Activated T-cell treated with anti-CD3 and anti-CD28 coated beads, Interleukin-2, amount 50 U/mL, for 4 hours (primary cell): ENCODE results near the gene WDR4. TPM values are rescaled to one million over a fixed set of nuclear protein-coding genes. Genes with fewer than 3 reads are reported as not detected.
"Not testable (repeated sequence)": the region's sequence is repeated elsewhere in the genome, so short reads cannot be mapped to it uniquely, and the experiment has no call there.

Experiments used
- ATAC-seq, 2 donors: fragments of 200-7000 bp; cut with Tn5 transposase; one replicate each; pipeline ENCODE4 v1.10.0; 2021
- DNase-seq: peaks from one replicate; pipeline ENCODE4 v3.0.0-alpha.2; 2020
- H3K27me3 Mint-ChIP-seq: one replicate; pipeline ENCODE4 v1.8.0; 2021; ENCODE audit warnings: low read depth, mixed read lengths
- H3K36me3 Mint-ChIP-seq: one replicate; pipeline ENCODE4 v1.8.0; 2022; ENCODE audit warnings: mixed read lengths; ENCODE audit not compliant: insufficient read depth
- H3K4me1 Mint-ChIP-seq: one replicate; pipeline ENCODE4 v1.8.0; 2021; ENCODE audit warnings: low read depth, mixed read lengths
- H3K4me3 Mint-ChIP-seq: one replicate; pipeline ENCODE4 v1.8.0; 2021; ENCODE audit warnings: mild to moderate bottlenecking, moderate library complexity, mixed read lengths
- H3K9me3 Mint-ChIP-seq: one replicate; pipeline ENCODE4 v1.8.0; 2021; ENCODE audit warnings: mixed read lengths
- total RNA-seq, 3 donors: library from RNA; stranded (reverse); gene quantifications; one replicate each; pipeline ENCODE4 v1.2.1, GENCODE V29; 2021

Gene WDR4
- total RNA-seq, 3 donors from 2014 or later, result 66.9 to 88.9 (median 86.2) TPM

DNA sequence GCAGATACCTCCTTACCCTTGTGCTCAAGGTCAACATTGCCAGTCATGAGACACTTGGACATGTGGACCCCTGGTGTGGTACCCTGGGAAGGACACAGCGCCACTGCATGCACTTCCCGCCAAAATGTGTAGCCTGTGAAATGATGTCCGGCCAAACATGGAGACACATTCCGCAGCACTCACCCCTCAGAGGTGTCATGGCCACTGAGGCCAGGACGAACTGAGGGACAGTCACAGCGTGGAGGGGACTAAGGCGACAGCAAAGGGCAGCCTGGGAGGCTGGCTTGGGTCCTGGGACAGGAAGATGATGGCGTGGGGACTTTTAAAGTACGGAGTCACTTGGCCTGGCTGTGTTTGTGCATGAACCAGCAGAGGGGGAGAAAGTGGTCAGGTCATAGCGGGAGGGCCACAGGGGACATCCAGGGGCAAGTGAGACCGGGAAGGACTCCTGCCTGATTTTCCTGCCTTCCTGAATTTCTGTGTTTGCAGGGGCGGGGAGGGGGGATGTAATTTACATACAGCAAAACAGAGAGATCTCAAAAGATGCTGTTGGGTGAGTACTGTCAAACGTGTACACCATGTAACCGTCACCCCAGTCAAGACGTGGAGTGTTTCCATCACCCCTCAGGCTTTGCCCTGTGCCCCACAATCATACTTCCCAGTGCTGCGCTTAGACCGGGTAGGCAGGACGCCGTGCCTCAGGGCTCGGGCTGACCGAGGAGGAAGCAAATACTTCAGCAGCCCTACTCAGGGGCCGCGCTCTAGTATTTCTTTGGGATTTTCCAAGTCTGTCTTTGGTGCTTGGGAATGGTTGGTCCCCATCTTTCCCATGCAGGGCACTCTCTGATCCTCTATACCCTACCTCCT is 45.2 kb downstream of the WDR4 start:
- Mint-ChIP-seq H3K4me3 (no peak overlapping the region), H3K36me3 (peaks cover 10% of the 10 kb centered on the region), H3K4me1 (peaks cover 34% of the 10 kb centered on the region), H3K9me3 (no peaks in the 10 kb centered on the region), H3K27me3 (peaks cover 6% of the 10 kb centered on the region)
- DNase-seq (no peak), ATAC-seq (no peak)

DNA sequence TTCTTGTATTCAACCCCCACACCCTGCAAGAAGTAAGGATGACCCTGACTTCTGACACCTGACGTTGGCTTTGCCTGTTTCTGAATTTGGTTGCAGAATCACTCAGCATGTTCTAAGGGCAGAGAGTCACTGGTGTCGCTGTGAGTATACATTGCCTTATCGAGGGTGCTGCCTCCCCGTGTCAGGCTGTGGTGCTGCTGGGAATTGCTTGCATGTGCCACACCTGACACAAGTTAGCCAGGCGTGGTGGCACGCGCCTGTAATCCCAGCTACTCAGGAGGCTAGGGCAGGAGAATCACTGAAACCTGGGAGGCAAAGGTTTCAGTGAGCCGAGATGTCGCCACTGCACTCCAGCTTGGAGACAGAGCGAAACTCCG is 45.9 kb downstream of the WDR4 start:
- peaks cover 34% of the 10 kb centered on the region for H3K4me1 Mint-ChIP-seq
- peaks cover 8% of the 10 kb centered on the region for H3K36me3 Mint-ChIP-seq
- ATAC-seq (peak; percentile 77 to 82), DNase-seq (peak; percentile 43)
- peak overlapping the region; percentile 35 for H3K4me3 Mint-ChIP-seq
- peaks cover 9% of the 10 kb centered on the region for H3K27me3 Mint-ChIP-seq
- no peaks in the 10 kb centered on the region for H3K9me3 Mint-ChIP-seq

DNA sequence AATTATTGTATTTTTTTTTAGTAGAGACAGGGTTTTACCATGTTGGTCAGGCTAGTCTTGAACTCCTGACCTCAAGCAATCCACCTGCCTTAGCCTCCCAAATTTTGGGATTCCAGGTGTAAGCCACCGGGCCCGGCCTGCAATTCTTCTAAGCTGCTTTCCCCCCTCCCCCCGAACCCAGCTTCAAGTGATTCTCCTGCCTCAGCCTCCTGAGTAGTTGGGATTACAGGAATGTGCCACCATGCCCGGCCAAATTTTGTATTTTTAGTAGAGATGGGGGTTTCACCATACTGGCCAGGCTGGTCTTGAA is 47.1 kb downstream of the WDR4 start:
- ATAC-seq, H3K4me3 Mint-ChIP-seq, DNase-seq, H3K36me3 Mint-ChIP-seq, H3K9me3 Mint-ChIP-seq: not testable (repeated sequence)
- peaks cover 19% of the 10 kb centered on the region for H3K27me3 Mint-ChIP-seq
- H3K4me1 Mint-ChIP-seq, result peaks cover 34% of the 10 kb centered on the region

DNA sequence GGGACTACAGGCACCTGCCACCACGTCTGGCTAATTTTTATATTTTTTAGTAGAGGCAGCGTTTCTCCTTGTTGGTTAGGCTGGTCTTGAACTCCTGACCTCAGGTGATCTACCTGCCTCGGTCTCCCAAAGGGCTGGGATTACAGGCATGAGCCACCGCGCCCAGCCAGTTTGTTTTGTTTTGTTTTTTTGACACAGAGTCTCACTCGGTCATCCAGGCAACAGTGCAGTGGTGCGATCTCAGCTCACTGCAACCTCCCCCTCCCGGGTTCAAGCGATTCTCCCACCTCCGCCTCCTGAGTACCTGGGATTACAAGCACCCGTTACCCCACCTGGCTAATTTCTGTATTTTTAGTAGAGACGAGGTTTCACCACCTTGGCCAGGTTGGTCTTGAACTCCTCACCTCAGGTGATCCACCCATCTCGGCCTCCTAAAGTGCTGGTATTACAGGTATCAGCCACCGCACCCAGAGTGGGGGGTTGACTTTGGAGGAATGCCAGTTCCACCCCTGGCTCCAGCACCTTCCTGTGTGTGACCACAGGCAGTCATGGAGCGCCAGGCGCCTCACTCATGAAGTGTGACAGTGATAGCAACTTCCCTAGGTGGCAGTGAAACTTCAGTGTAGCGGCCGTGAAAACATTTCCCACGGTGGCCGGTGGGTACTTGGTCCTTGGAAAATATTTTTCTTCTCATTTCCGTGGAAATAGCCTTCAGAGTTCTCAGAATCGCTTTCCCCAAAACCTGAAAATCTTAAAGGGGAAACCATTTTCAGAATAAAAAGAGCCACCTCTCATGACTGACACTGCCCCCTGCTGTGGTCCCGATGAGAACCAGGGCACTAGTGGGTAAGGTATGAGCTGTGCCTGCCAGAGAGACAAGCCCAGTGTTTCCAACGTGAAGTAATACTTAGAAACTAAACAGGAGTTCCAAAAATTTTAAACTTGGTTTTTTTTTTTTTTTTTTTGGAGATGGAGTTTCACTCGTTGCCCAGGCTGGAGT is 48.6 kb downstream of the WDR4 start:
- H3K27me3 Mint-ChIP-seq, result peaks cover 26% of the 10 kb centered on the region
- H3K4me1 Mint-ChIP-seq, result peaks cover 34% of the 10 kb centered on the region
- ATAC-seq, result no peak
- DNase-seq, result no peak
- no peak overlapping the region for H3K4me3 Mint-ChIP-seq
- H3K9me3 Mint-ChIP-seq, result no peaks in the 10 kb centered on the region
- no peaks in the 10 kb centered on the region for H3K36me3 Mint-ChIP-seq

DNA sequence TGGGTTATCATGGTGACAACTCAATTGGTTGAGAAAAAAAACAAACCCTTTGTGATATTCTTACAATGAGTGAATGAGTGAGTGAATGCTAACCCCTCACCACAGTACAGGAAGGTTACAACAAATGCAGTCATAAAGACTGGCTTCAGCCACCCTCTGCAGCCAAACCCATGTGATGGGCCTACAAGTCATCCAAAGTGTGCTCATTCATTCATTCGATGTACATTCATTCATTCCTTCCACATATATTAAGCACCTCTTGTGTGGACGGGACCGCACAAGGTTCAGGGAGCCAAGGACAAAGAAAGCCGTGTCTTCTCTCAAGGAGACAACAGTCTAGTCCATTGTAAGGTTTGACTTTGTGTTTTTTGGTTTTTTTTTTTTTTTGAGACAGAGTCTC is 49.4 kb downstream of the WDR4 start:
- DNase-seq (no peak), ATAC-seq (no peak)
- Mint-ChIP-seq H3K4me3 (no peak overlapping the region), H3K4me1 (peaks cover 34% of the 10 kb centered on the region), H3K27me3 (peaks cover 34% of the 10 kb centered on the region), H3K36me3 (no peaks in the 10 kb centered on the region), H3K9me3 (no peaks in the 10 kb centered on the region)

DNA sequence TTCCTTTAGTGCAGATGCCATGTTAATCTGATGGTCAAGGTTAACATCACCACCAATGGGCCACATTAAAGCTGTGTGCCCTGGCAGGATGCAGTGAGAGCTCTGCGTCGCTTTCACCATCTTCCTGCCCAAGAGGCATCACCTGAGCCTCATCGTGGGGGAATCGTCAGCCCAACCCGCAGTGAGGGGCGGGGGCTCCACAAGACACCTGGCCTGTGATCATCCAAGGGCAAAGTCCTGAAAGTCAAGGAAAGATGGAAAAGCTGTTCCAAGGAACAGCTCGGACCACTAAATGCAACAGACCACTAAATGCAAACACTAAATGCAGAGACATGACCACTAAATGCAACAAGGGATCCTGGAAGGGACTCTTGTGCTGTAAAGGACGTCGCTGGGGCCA is 49.9 kb downstream of the WDR4 start:
- no peaks in the 10 kb centered on the region for H3K36me3 Mint-ChIP-seq
- no peak for ATAC-seq
- no peak for DNase-seq
- H3K4me3 Mint-ChIP-seq, result no peak overlapping the region
- H3K4me1 Mint-ChIP-seq, result peaks cover 34% of the 10 kb centered on the region
- H3K27me3 Mint-ChIP-seq, result peaks cover 35% of the 10 kb centered on the region
- H3K9me3 Mint-ChIP-seq, result no peaks in the 10 kb centered on the region

DNA sequence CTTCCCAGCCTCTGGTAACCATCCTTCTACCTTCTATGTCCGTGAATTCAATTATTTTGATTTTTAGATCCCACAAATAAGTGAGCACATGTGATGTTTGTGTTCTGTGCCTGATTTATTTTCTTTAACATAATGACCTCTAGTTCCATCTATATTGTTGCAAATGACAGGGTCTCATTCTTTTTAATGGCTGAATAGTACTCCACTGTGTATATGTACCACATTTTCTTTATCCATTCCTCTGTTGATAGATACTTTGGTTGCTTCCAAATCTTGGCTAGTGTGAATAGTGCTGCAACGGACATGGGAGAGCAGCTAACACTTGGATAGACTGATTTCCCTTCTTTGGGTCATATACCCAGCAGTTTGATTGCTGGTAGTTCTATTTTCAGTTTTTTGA is 51.8 kb downstream of the WDR4 start:
- Mint-ChIP-seq H3K4me3 (no peak overlapping the region), H3K27me3 (peaks cover 35% of the 10 kb centered on the region), H3K4me1 (peaks cover 20% of the 10 kb centered on the region), H3K9me3 (no peaks in the 10 kb centered on the region), H3K36me3 (no peaks in the 10 kb centered on the region)
- DNase-seq (no peak), ATAC-seq (no peak)

DNA sequence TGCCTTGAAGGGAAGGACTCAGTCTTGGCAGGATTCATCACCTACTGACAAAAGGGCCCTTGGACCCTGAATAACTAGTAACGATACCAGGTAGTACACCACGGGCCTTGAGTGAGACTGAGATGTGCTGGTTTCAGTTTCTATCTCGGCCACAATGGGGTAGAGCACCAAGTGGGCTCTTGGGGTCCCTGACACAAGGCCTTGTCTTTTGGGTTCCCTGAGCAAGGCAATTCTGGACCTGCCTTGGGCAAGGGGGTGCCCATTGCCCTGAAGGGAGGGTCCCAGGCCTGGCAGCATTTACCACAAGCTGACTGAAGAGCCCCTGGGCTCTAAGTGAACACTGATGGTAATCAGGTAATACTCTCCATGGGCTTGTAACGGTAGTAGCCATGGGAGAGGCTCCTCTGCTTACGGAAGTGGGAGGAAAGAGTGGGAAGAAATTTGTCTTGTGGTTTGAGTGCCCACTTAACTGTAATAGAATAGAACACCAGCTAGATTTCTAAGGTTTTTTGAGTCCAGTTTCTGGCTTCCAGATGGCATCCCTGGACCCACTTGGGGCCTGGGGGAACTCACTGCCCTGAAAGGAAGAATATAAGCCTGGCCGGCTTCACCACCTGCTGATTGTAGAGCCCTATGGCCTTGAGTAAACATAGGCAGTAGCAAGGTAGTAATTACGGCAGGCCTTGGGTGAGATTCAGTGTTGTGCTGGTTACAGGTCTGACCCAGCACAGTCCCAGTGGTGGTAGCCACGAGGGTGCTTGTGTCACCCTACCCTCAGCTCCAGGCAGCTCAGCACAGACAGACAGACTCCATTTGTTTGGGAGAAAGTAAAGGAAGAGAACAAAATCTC is 58.5 kb downstream of the WDR4 start:
- no peak for ATAC-seq

DNA sequence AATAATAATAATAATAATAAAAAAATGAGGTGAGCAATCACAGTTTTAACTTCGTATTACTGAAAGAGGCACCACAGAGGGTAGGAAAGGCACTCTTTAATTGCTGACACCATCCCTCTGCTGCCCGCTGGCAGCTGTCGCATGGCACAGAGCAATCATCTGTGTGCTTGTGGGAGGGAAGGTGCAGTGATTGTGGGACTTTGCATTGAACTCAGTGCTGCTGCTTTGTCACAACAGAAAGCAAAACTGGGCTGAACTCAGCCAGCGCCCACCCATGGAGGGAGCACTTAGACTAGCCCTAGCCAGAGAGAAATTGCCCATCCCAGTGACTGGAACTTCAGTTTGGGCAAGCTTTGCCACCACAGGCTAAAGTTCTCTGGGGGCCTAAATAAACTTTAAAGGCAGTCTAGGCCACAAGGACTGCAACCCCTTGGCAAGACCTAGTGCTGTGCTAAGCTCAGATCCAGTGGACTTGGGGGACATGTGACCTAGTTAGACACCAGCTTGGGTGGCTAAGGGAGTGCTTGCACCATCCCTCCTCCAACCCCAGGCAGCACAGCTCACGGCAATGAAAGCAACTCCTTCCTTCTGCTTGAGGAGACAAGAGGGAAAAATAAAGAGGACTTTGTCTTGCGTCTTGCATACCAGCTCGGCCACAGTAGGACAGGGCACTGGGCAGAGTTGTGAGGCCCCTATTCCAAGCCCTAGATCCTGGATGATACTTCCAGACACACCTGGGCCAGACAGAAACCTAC is 59.3 kb downstream of the WDR4 start:
- H3K27me3 Mint-ChIP-seq, result peaks cover 8% of the 10 kb centered on the region
- DNase-seq (no peak), ATAC-seq (no peak)
- H3K9me3 Mint-ChIP-seq, result no peaks in the 10 kb centered on the region
- H3K36me3 Mint-ChIP-seq, result no peaks in the 10 kb centered on the region
- H3K4me1 Mint-ChIP-seq, result peaks cover 3% of the 10 kb centered on the region
- no peak overlapping the region for H3K4me3 Mint-ChIP-seq

More for the DNA sequence above, 58.5 kb downstream of the WDR4 start:
- H3K4me1 Mint-ChIP-seq, result peaks cover 3% of the 10 kb centered on the region
- H3K9me3 Mint-ChIP-seq, result no peaks in the 10 kb centered on the region
- peaks cover 16% of the 10 kb centered on the region for H3K27me3 Mint-ChIP-seq
- no peak for DNase-seq
- H3K4me3 Mint-ChIP-seq, result no peak overlapping the region
- no peaks in the 10 kb centered on the region for H3K36me3 Mint-ChIP-seq

DNA sequence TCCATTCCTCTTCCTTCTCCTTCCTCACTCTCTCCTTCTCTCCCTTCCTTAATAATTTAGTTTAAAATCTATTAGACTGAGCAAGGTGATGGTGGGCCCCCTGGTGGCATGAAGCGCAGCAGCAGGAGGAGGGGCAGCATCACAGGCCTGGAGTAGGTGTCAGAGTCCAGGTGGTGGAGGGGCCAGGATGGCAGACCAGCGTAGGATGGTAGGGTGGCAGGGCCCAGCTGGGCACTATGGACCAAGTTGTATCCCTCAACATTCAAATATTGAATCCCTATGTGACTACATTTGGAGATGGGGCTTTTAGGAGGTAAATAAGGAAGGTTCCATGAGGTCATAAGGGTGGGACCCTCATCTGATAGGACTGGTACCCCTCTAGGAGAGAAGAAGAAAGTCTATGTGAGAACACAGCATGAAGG is 61.0 kb downstream of the WDR4 start:
- ATAC-seq (peak; percentile 72 to 87), DNase-seq (peak; percentile 68)
- Mint-ChIP-seq H3K9me3 (no peaks in the 10 kb centered on the region), H3K27me3 (peaks cover 4% of the 10 kb centered on the region), H3K4me1 (peaks cover 3% of the 10 kb centered on the region), H3K36me3 (no peaks in the 10 kb centered on the region), H3K4me3 (no peak overlapping the region)

DNA sequence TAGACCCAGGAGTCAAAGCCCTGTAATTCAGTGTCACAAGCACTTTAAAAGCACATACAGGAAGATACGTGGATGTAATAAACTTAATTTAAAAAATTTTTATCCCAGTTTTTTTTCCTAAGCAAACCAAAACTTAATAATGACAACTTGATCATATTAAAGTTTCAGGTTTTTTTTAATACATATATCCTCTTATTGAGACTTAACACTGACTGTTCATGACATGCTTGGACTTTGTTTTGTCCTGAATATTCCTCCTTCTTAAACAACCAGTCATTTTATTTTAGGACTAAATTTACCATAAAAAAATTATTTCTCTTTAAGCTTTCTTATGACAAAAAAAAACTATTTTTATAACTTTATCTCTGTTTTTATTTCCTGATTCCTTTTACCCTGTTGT is 64.1 kb downstream of the WDR4 start:
- no peaks in the 10 kb centered on the region for H3K36me3 Mint-ChIP-seq
- H3K27me3 Mint-ChIP-seq, result peaks cover 4% of the 10 kb centered on the region
- H3K9me3 Mint-ChIP-seq, result no peaks in the 10 kb centered on the region
- peaks cover 3% of the 10 kb centered on the region for H3K4me1 Mint-ChIP-seq
- DNase-seq (no peak), ATAC-seq (no peak)
- H3K4me3 Mint-ChIP-seq, result no peak overlapping the region

DNA sequence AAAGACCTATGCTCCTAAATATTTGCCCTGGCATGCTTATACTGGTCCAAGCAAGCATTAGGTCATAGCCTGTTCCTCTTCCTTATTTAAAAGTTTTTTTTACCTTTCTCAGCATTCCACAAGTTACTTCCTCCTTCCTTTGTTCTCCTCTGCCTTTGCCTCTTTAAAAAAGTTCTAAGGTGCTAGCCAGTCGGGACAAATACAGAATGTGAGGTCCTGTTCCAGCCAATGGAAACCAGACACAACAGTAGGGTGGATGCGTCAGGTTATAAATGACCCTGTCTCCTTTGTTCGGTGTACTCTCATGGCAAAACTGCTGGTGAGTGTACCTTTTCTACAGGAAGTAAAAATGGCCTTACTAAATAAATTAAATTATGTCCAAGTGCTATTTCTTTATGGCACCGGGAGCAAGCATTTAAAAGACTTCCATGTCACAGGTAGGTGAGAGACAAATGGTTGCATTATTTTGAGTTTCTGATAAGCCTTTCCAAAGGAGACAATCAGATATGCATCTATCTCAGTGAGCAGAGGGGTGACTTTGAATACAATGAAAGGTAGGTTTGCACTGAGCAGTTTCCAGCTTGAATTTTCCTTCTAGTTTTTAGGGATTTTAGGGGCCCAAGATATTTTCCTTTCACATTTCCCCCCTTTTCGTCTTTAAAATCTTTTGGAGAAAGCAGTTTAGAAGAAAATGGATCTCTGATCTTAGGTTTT is 66.7 kb downstream of the WDR4 start:
- not testable (repeated sequence) for ATAC-seq, H3K4me1 Mint-ChIP-seq, H3K27me3 Mint-ChIP-seq, H3K9me3 Mint-ChIP-seq, H3K36me3 Mint-ChIP-seq, DNase-seq, H3K4me3 Mint-ChIP-seq

DNA sequence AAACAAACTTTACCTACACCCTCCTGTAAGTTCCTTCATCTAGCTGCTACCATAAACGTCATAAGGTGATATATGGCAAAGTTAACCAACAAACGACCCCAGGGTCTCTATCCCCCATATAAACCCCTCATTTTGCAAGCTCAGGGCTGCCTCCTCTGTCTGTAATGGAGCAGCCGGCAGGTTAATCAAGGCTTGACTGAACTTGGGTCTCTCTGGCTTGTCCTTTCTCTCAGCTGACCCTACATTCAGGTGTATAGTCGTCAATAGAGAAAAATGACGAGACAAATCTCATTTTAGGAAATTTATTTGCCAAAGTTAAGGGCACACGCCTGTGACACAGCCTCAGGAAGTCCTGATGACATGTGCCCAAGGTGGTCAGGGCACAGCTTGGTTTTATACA is 67.4 kb downstream of the WDR4 start:
- peaks cover 5% of the 10 kb centered on the region for H3K27me3 Mint-ChIP-seq
- no peak overlapping the region for H3K4me3 Mint-ChIP-seq
- H3K4me1 Mint-ChIP-seq, result no peaks in the 10 kb centered on the region
- no peaks in the 10 kb centered on the region for H3K9me3 Mint-ChIP-seq
- H3K36me3 Mint-ChIP-seq, result no peaks in the 10 kb centered on the region
- ATAC-seq (no peak), DNase-seq (no peak)
